ENCODE results near the gene PARVG.

PARVG gene

GRCh38 chr22:44246615-44247326, 66.0 kb downstream of the PARVG start:
- no peak for DNase-seq

- DNase-seq, result no peak
Measured at GRCh38 chr22:44247346-44247745, 66.6 kb downstream of the PARVG start.

GRCh38 chr22:44247923-44248892, 67.5 kb downstream of the PARVG start:
- DNase-seq, result no peak

- DNase-seq, result no peak
Measured at GRCh38 chr22:44248926-44249325, 68.2 kb downstream of the PARVG start.

GRCh38 chr22:44249376-44250147, 68.8 kb downstream of the PARVG start:
- DNase-seq, result no peak

GRCh38 chr22:44254811-44255210, 74.1 kb downstream of the PARVG start:
- DNase-seq, result no peak

GRCh38 chr22:44256085-44256484, 75.4 kb downstream of the PARVG start:
- DNase-seq, result no peak

- DNase-seq, result no peak
Measured at GRCh38 chr22:44256556-44257485, 76.1 kb downstream of the PARVG start.
